ENCODE results near the gene CACHD1. TPM values are rescaled to one million over a fixed set of nuclear protein-coding genes. Genes with fewer than 3 reads are reported as not detected.

The CACHD1 gene
- total and polyA plus RNA-seq, 2 of the 4 experiments (the other 2 are of a cell fraction) = 2.9 to 5.9 TPM

DNA sequence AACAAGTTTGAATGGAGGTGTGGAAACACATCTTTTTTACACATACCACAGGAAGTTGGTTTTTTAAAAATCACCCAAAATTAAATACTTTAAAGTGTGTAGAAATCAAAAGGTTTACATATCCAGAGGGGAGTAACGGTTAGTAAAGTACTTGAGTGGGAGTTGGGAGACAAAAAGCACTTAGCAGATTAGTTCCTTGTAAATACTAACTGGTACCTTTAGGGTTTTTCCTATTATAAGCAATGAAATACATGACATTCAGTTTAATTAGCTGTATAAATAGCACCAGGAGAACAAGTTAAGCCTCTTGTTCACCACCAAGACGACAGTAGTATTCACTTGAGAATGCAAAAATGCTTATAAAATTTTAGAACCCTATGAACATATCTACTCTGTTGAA is 251.2 kb downstream of the CACHD1 start:
- Histone ChIP-seq H2AK9ac (replicated peaks; ENCODE audit: low read depth, low read length, poor library complexity) (no peak overlapping the region), H3K27me3 (ENCODE audit: control insufficient read depth, insufficient read depth, low read length) (peaks cover 20% of the 10 kb centered on the region), H2AFZ (replicated peaks; ENCODE audit: low read length, poor library complexity) (no peak overlapping the region), H2AK5ac (ENCODE audit: low read depth, low read length) (no peak overlapping the region), H3K9me1 (ENCODE audit: insufficient read depth, low read length) (no peaks in the 10 kb centered on the region), H2BK120ac (ENCODE audit: low read depth, low read length) (no peak overlapping the region), H3K4me3 (ENCODE audit: insufficient read depth, low read depth, low read length) (no peak overlapping the region), H3K4me2 (ENCODE audit: low read depth, low read length) (no peak overlapping the region), H4K5ac (ENCODE audit: low read depth, low read length) (no peak overlapping the region), H2BK15ac (ENCODE audit: low read depth, low read length) (no peak overlapping the region), H3K79me1 (ENCODE audit: low read depth in 1 of 2, low read length in 2 of 2) (no peaks in the 10 kb centered on the region), H3K27ac (ENCODE audit: insufficient read depth, low read length) (no peak overlapping the region), H4K8ac (ENCODE audit: low read depth in 2 of 2, low read length in 2 of 2) (no peak overlapping the region), H3K9ac (ENCODE audit: low read depth, low read length) (no peak overlapping the region), H3K4me1 (ENCODE audit: control insufficient read depth, insufficient read depth, low read length) (no peaks in the 10 kb centered on the region), H2BK20ac (ENCODE audit: low read depth, low read length) (no peak overlapping the region), H3K9me3 (ENCODE audit: control insufficient read depth, insufficient read depth, low read length) (0 out of 2 replicates have a peak, but pooled peaks cover 5% of the 10 kb centered on the region), H3K14ac (replicated peaks; ENCODE audit: low read depth, low read length) (no peak overlapping the region), H3K36me3 (ENCODE audit: control insufficient read depth, insufficient read depth, low read length) (no peaks in the 10 kb centered on the region), H4K20me1 (ENCODE audit: insufficient read depth, low read length) (no peaks in the 10 kb centered on the region), H4K91ac (ENCODE audit: insufficient read depth, low read depth, low read length) (no peak overlapping the region), H3K4ac (ENCODE audit: low read depth, low read length) (no peak overlapping the region), H3K18ac (ENCODE audit: low read depth, low read length) (no peak overlapping the region), H3K23ac (ENCODE audit: low read depth, low read length) (no peak overlapping the region), H3K56ac (ENCODE audit: extremely low read depth, insufficient read depth, low read length) (no peak overlapping the region), H2BK5ac (ENCODE audit: low read depth, low read length, poor library complexity, severe bottlenecking) (no peak overlapping the region)
- intact Hi-C loops (cut with micrococcal nuclease) (no loop called here), in situ Hi-C loops (cut with MboI; ENCODE audit: low sequenced_read_pairs) (no loop called here), dilution Hi-C loops (cut with HindIII; ENCODE audit: low sequenced_read_pairs, unreplicated experiment) (no loop called here)
- DNase-seq (no peak), ATAC-seq (ENCODE audit: low read depth) (no peak)
- WGBS, 2 experiments (ENCODE audit: extremely low coverage in 2 of 2, insufficient read length in 1 of 2) = no CpG with 5 or more reads among the region's 2 CpGs
- no peak for TF ChIP-seq MXI1 (IDR thresholded peaks at IDR 0.05; ENCODE audit: borderline replicate concordance, low read depth, low read length)
- TF ChIP-seq RCOR1 (IDR thresholded peaks at IDR 0.05; ENCODE audit: insufficient replicate concordance, low read length) = no peak
- TF ChIP-seq FOS (IDR thresholded peaks at IDR 0.05; ENCODE audit: low read depth, low read length) = no peak
- TF ChIP-seq RFX5 (IDR thresholded peaks at IDR 0.05; ENCODE audit: low read depth, low read length) = no peak
- TF ChIP-seq, protein P1, sequence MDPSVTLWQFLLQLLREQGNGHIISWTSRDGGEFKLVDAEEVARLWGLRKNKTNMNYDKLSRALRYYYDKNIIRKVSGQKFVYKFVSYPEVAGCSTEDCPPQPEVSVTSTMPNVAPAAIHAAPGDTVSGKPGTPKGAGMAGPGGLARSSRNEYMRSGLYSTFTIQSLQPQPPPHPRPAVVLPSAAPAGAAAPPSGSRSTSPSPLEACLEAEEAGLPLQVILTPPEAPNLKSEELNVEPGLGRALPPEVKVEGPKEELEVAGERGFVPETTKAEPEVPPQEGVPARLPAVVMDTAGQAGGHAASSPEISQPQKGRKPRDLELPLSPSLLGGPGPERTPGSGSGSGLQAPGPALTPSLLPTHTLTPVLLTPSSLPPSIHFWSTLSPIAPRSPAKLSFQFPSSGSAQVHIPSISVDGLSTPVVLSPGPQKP (IDR thresholded peaks at IDR 0.05; ENCODE audit: borderline replicate concordance, low read depth, low read length) = no peak
- TF ChIP-seq NFE2L2 (IDR thresholded peaks at IDR 0.05; ENCODE audit: low read depth, low read length) = no peak
- no peak for TF ChIP-seq MAFK (IDR thresholded peaks at IDR 0.05; ENCODE audit: low read depth, low read length)
- no peak for TF ChIP-seq POLR2A (IDR thresholded peaks at IDR 0.05; ENCODE audit: low read depth, low read length)
- no peak for TF ChIP-seq RAD21 (IDR thresholded peaks at IDR 0.05; ENCODE audit: low read length)
- TF ChIP-seq MAZ (IDR thresholded peaks at IDR 0.05; ENCODE audit: borderline replicate concordance, low read depth, low read length) = no peak
- no peak for TF ChIP-seq SMC3 (IDR thresholded peaks at IDR 0.05; ENCODE audit: low read depth, low read length)
- no peak for TF ChIP-seq CHD1 (IDR thresholded peaks at IDR 0.05; ENCODE audit: low read depth, low read length)
- TF ChIP-seq BHLHE40 (IDR thresholded peaks at IDR 0.05; ENCODE audit: low read depth, low read length) = no peak
- TF ChIP-seq, protein P2, sequence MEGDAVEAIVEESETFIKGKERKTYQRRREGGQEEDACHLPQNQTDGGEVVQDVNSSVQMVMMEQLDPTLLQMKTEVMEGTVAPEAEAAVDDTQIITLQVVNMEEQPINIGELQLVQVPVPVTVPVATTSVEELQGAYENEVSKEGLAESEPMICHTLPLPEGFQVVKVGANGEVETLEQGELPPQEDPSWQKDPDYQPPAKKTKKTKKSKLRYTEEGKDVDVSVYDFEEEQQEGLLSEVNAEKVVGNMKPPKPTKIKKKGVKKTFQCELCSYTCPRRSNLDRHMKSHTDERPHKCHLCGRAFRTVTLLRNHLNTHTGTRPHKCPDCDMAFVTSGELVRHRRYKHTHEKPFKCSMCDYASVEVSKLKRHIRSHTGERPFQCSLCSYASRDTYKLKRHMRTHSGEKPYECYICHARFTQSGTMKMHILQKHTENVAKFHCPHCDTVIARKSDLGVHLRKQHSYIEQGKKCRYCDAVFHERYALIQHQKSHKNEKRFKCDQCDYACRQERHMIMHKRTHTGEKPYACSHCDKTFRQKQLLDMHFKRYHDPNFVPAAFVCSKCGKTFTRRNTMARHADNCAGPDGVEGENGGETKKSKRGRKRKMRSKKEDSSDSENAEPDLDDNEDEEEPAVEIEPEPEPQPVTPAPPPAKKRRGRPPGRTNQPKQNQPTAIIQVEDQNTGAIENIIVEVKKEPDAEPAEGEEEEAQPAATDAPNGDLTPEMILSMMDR (conservative IDR thresholded peaks at IDR 0.05; ENCODE audit: low read depth, low read length) = no peak
- TF ChIP-seq, protein P3, sequence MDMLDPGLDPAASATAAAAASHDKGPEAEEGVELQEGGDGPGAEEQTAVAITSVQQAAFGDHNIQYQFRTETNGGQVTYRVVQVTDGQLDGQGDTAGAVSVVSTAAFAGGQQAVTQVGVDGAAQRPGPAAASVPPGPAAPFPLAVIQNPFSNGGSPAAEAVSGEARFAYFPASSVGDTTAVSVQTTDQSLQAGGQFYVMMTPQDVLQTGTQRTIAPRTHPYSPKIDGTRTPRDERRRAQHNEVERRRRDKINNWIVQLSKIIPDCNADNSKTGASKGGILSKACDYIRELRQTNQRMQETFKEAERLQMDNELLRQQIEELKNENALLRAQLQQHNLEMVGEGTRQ (IDR thresholded peaks at IDR 0.05; ENCODE audit: low read depth, low read length) = no peak
- TF ChIP-seq CEBPB (IDR thresholded peaks at IDR 0.05; ENCODE audit: low read depth, low read length) = no peak
- ChIA-PET POLR2A (ENCODE audit: unreplicated experiment) (interaction anchor here (0.6 kb wide), 1 partner anchor 13 kb away, joined by 3 read pairs; no protein-coding TSS in a partner anchor), CTCF (no interaction called here)
- BruUV-seq (replicated peaks) = no TSS peak
